ENCODE data around the gene MGAT4B.

DNA sequence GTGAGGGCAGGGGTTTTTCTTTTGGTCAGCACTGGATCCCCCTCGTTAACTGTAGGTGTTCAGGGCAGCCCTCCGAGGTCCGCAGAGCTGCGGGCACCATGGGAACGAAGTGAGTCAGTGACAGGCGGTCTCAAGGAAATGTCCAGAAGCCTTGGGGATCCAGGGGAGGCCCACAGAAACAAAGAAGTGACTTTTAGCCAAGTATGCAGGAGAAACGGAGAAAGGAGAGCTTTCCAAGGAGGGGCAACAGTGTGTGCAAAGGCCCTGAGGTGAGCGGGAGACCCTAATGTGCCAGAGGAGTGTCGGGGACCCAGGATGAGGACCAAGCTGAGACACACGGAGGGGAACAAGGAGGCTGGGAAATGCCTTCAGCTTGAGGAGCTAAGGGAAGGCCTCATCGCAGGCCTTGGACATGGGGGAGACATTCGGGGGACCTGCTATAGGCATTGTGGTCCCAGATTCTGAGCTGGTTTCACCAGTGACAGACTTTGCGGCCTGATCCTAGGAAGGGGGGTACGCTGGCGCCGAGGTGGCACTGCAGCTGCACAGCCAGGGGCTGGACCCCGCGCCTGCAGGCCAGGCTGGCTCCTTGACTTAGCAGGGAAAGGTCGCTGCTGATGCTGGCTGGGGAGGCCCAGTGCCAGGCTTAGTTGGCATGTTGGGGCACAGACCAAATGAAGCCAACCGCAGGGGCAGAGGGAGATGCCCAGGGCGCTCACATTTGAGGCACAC is 9.6 kb downstream of the MGAT4B start:
- TF ChIP-seq, protein P1, sequence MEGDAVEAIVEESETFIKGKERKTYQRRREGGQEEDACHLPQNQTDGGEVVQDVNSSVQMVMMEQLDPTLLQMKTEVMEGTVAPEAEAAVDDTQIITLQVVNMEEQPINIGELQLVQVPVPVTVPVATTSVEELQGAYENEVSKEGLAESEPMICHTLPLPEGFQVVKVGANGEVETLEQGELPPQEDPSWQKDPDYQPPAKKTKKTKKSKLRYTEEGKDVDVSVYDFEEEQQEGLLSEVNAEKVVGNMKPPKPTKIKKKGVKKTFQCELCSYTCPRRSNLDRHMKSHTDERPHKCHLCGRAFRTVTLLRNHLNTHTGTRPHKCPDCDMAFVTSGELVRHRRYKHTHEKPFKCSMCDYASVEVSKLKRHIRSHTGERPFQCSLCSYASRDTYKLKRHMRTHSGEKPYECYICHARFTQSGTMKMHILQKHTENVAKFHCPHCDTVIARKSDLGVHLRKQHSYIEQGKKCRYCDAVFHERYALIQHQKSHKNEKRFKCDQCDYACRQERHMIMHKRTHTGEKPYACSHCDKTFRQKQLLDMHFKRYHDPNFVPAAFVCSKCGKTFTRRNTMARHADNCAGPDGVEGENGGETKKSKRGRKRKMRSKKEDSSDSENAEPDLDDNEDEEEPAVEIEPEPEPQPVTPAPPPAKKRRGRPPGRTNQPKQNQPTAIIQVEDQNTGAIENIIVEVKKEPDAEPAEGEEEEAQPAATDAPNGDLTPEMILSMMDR (IDR thresholded peaks at IDR 0.05) = no peak
- TF ChIP-seq POLR2A (IDR thresholded peaks at IDR 0.05) = no peak
